HCT116 (cell line): Measurements from ENCODE around the gene SPINT2. TPM values are rescaled to one million over a fixed set of nuclear protein-coding genes. Genes with fewer than 3 reads are reported as not detected.

Experiments
- ATAC-seq: fragments of 200-7000 bp; cut with Tn5 transposase; 2 replicates; pipeline ENCODE4 v1.9.1; 2020; ENCODE audit warnings: mild to moderate bottlenecking, moderate library complexity
- BruUV-seq: library from RNA; stranded (reverse); fragments of 400-500 nt; replicated peaks from 2 replicates; lab custom pipeline; 2021; lab: Mats Ljungman, UMichigan
- CTCF ChIA-PET: fragments of 300-600 bp; sonication (Branson Sonifier 250); formaldehyde crosslinking; loops from one replicate; lab custom pipeline; 2021; ENCODE audit warnings: antibody characterized with exemption; lab: Charles Lee
- POLR2A ChIA-PET: fragments of 300-600, 350-600 bp; sonication (Branson Sonifier 250); formaldehyde crosslinking; loops from one replicate; lab custom pipeline; 2021; ENCODE audit warnings: antibody characterized with exemption; lab: Charles Lee
- RAD21 ChIA-PET, 2 experiments: fragments of 300-600 bp; sonication (Branson Sonifier 250); formaldehyde crosslinking; loops; one replicate each; lab custom pipeline; 2023; ENCODE audit warnings: low total read pairs in 2 of 2; ENCODE audit not compliant: uncharacterized antibody in 2 of 2, unreplicated experiment in 2 of 2, low non-redundant PET in 1 of 2; lab: Charles Lee
- DNase-seq: peaks from one replicate; pipeline ENCODE4 v3.0.0-alpha.2; 2010; ENCODE audit warnings: low read depth, low spot score
- H2AFZ ChIP-seq: fragments of 200-600 bp; shearing (Covaris generic), sonication (generic); 2 replicates; pipeline ENCODE4 v1.6.1; 2017; ENCODE audit warnings: low read depth, mixed run types, mixed read lengths, antibody characterized with exemption, low read length; ENCODE audit not compliant: poor library complexity, severe bottlenecking
- H3K27ac ChIP-seq: 2 replicates; pipeline ENCODE4 v1.5.1; 2012; ENCODE audit warnings: low read depth, low read length
- H3K27me3 ChIP-seq: fragments of 200-600 bp; sonication (generic); 2 replicates; pipeline ENCODE4 v1.6.1; 2016; ENCODE audit warnings: mixed run types, low read length, mixed read lengths; ENCODE audit not compliant: insufficient read depth
- H3K36me3 ChIP-seq, 2 experiments: fragments of 200-500 bp in 1 of 2; fragments of 200-600 bp in 1 of 2; sonication (Bioruptor generic) in 1 of 2; sonication (generic) in 1 of 2; 2 replicates each; pipeline versions ENCODE4 v1.5.1 to v1.6.1; 2014 to 2016; ENCODE audit warnings: low read length in 2 of 2, inconsistent platforms in 1 of 2, mixed read lengths in 1 of 2, mixed run types in 1 of 2; ENCODE audit not compliant: insufficient read depth in 2 of 2, control insufficient read depth in 1 of 2
- H3K4me1 ChIP-seq, 2 experiments: fragments of 200-600 bp in 1 of 2; sonication (generic) in 1 of 2; 2 replicates each; pipeline versions ENCODE4 v1.5.1 to v1.6.1; 2012 to 2017; ENCODE audit warnings: low read length in 2 of 2, inconsistent platforms in 1 of 2, mild to moderate bottlenecking in 1 of 2, mixed read lengths in 1 of 2, mixed run types in 1 of 2, moderate library complexity in 1 of 2; ENCODE audit not compliant: insufficient read depth in 2 of 2, control insufficient read depth in 1 of 2
- H3K4me2 ChIP-seq: fragments of 200-600 bp; sonication (generic); 2 replicates; pipeline ENCODE4 v1.6.1; 2017; ENCODE audit warnings: mixed run types, low read length, mixed read lengths
- H3K4me3 ChIP-seq, 2 experiments: fragments of 200-600 bp in 1 of 2; sonication (generic) in 1 of 2; replicated peaks in 1 of 2; 2 replicates each; pipeline ENCODE4 v1.5.1; 2011 to 2016; ENCODE audit warnings: low read length in 2 of 2, control low read depth in 1 of 2, low read depth in 1 of 2, mild to moderate bottlenecking in 1 of 2, mixed read lengths in 1 of 2, mixed run types in 1 of 2
- H3K79me2 ChIP-seq: fragments of 200-600 bp; sonication (generic); 2 replicates; pipeline ENCODE4 v1.6.1; 2017; ENCODE audit warnings: mild to moderate bottlenecking, mixed run types, low read length, moderate library complexity, mixed read lengths; ENCODE audit not compliant: insufficient read depth
- H3K9ac ChIP-seq: fragments of 200-600 bp; sonication (generic); 2 replicates; pipeline ENCODE4 v1.6.1; 2016; ENCODE audit warnings: low read length, mixed read lengths
- H3K9me2 ChIP-seq: fragments of 200-600 bp; sonication (generic), shearing (Covaris generic); 2 replicates; pipeline ENCODE4 v1.6.1; 2017; ENCODE audit warnings: mixed run types, mild to moderate bottlenecking, moderate library complexity; ENCODE audit not compliant: insufficient read depth
- H3K9me3 ChIP-seq, 2 experiments: fragments of 200-500 bp in 1 of 2; fragments of 200-600 bp in 1 of 2; sonication (Bioruptor generic) in 1 of 2; sonication (generic) in 1 of 2; 2 replicates each; pipeline ENCODE4 v1.6.1; 2014 to 2017; ENCODE audit warnings: low read length in 2 of 2, mixed read lengths in 2 of 2, inconsistent platforms in 1 of 2, low read depth in 1 of 2, mild to moderate bottlenecking in 1 of 2, mixed run types in 1 of 2, moderate library complexity in 1 of 2; ENCODE audit not compliant: control insufficient read depth in 1 of 2, insufficient read depth in 1 of 2
- H4K20me1 ChIP-seq: fragments of 200-600 bp; sonication (generic), shearing (Covaris generic); 2 replicates; pipeline ENCODE4 v1.6.1; 2017; ENCODE audit warnings: mixed run types, mild to moderate bottlenecking, moderate library complexity; ENCODE audit not compliant: insufficient read depth
- CEBPB ChIP-seq: IDR thresholded peaks from 2 replicates; pipeline ENCODE4 v1.6.1; 2012; ENCODE audit warnings: low read depth
- ELF1 ChIP-seq: IDR thresholded peaks from 2 replicates; pipeline ENCODE4 v1.6.1; 2012; ENCODE audit warnings: low read depth, borderline replicate concordance
- EZH2 ChIP-seq: fragments of 200-600 bp; sonication (generic); IDR thresholded peaks from 2 replicates; pipeline ENCODE4 v1.6.1; 2017; ENCODE audit warnings: antibody characterized with exemption, mixed run types
- EZH2phosphoT487 ChIP-seq: fragments of 200-600 bp; IDR thresholded peaks from 2 replicates; pipeline ENCODE4 v1.6.1; 2018; ENCODE audit warnings: antibody characterized with exemption, borderline replicate concordance
- RAD21 ChIP-seq: IDR thresholded peaks from 2 replicates; pipeline ENCODE4 v1.6.1; 2012; ENCODE audit warnings: low read depth, mild to moderate bottlenecking
- SP1 ChIP-seq: IDR thresholded peaks from 2 replicates; pipeline ENCODE4 v1.6.1; 2012; ENCODE audit warnings: low read depth
- YY1 ChIP-seq: IDR thresholded peaks from 2 replicates; pipeline ENCODE4 v1.6.1; 2011; ENCODE audit warnings: low read length, low read depth, moderate library complexity, mild to moderate bottlenecking; ENCODE audit not compliant: insufficient replicate concordance; ENCODE audit errors: extremely low read depth
- ZNF274 ChIP-seq: fragments of 200-500 bp; sonication (Bioruptor generic); IDR thresholded peaks from 2 replicates; pipeline ENCODE4 v1.6.1; 2014; ENCODE audit warnings: mild to moderate bottlenecking, low read depth, low read length, inconsistent platforms
- intact Hi-C: fragments of 100-400 bp; cut with micrococcal nuclease; formaldehyde crosslinking; loops from 2 replicates; pipeline ENCODE4 v1.10.0; 2022
- total RNA-seq: library from RNA; stranded (reverse); gene quantifications from one replicate; pipeline ENCODE4 v1.2.1, GENCODE V29; 2021; ENCODE audit not compliant: unreplicated experiment
- TF ChIP-seq, protein P1 (sequence below): IDR thresholded peaks from 2 replicates; pipeline ENCODE4 v1.6.1; 2012; ENCODE audit warnings: low read depth
- TF ChIP-seq, protein P2 (sequence below), 3 experiments: fragments of 200-600 bp in 1 of 3; sonication (generic) in 1 of 3; IDR thresholded peaks in 2 of 3; conservative IDR thresholded peaks in 1 of 3; 2 replicates each; pipeline ENCODE4 v1.5.1; 2012 to 2017; ENCODE audit warnings: low read depth in 2 of 3, low read length in 2 of 3, antibody characterized with exemption in 1 of 3, borderline replicate concordance in 1 of 3, control low read depth in 1 of 3, mild to moderate bottlenecking in 1 of 3, mixed read lengths in 1 of 3, mixed run types in 1 of 3, moderate library complexity in 1 of 3; ENCODE audit not compliant: insufficient read depth in 1 of 3
- TF ChIP-seq, protein P3 (sequence below): IDR thresholded peaks from 2 replicates; pipeline ENCODE4 v1.6.1; 2012
- TF ChIP-seq, protein P4 (sequence below): IDR thresholded peaks from 2 replicates; pipeline ENCODE4 v1.6.1; 2011; ENCODE audit warnings: mild to moderate bottlenecking, low read length, moderate library complexity; ENCODE audit not compliant: insufficient replicate concordance; ENCODE audit errors: extremely low read depth

Gene SPINT2
- total RNA-seq, 1 experiment from 2014 or later = 500 TPM

DNA sequence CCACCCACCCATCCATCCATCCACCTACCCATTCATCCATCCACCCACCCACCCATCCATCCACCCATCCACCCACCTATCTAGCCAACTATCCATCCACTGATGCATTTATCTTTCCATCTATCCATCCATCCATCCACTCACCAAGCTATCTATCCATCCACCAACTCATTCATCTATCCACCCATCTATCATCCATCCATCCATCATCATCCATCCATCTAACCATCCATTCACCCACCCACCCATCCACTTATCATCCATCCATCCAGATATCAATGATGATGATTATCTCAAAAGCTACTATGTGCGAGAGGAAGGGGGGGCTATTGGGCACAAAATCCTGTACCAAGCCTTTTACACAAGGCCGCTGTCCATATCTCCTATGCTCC, 45.9 kb downstream of the SPINT2 start:
- no peaks in the 10 kb centered on the region for H3K9me2 ChIP-seq
- no peak overlapping the region for H3K27ac ChIP-seq
- no peak overlapping the region for H3K4me3 ChIP-seq
- intact Hi-C loops = no loop called here
- DNase-seq (no peak), ATAC-seq (no peak)
- no peak overlapping the region for H3K9ac ChIP-seq
- no peak overlapping the region for H3K4me2 ChIP-seq
- peaks cover 9 to 15% of the 10 kb centered on the region in 2 experiments for H3K4me1 ChIP-seq
- ChIA-PET CTCF (no interaction called here), RAD21 (no interaction called here), POLR2A (interaction anchor here (1.3 kb wide), 1 partner anchor 45 kb away, joined by 3 read pairs; no protein-coding TSS in a partner anchor)
- H2AFZ ChIP-seq = no peak overlapping the region
- H3K79me2 ChIP-seq = peaks cover 19% of the 10 kb centered on the region; the same call in 1 of the 2 replicates
- no peaks in the 10 kb centered on the region for H4K20me1 ChIP-seq
- no peaks in the 10 kb centered on the region for H3K9me3 ChIP-seq
- H3K36me3 ChIP-seq = peaks cover 10% of the 10 kb centered on the region in 2 experiments; a peak in 3 of 4 replicates
- no TSS peak for BruUV-seq
- TF ChIP-seq, protein P1, sequence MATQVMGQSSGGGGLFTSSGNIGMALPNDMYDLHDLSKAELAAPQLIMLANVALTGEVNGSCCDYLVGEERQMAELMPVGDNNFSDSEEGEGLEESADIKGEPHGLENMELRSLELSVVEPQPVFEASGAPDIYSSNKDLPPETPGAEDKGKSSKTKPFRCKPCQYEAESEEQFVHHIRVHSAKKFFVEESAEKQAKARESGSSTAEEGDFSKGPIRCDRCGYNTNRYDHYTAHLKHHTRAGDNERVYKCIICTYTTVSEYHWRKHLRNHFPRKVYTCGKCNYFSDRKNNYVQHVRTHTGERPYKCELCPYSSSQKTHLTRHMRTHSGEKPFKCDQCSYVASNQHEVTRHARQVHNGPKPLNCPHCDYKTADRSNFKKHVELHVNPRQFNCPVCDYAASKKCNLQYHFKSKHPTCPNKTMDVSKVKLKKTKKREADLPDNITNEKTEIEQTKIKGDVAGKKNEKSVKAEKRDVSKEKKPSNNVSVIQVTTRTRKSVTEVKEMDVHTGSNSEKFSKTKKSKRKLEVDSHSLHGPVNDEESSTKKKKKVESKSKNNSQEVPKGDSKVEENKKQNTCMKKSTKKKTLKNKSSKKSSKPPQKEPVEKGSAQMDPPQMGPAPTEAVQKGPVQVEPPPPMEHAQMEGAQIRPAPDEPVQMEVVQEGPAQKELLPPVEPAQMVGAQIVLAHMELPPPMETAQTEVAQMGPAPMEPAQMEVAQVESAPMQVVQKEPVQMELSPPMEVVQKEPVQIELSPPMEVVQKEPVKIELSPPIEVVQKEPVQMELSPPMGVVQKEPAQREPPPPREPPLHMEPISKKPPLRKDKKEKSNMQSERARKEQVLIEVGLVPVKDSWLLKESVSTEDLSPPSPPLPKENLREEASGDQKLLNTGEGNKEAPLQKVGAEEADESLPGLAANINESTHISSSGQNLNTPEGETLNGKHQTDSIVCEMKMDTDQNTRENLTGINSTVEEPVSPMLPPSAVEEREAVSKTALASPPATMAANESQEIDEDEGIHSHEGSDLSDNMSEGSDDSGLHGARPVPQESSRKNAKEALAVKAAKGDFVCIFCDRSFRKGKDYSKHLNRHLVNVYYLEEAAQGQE = no peak
- TF ChIP-seq CEBPB (no peak), SP1 (no peak), EZH2phosphoT487 (no peak), YY1 (no peak), ZNF274 (no peak), EZH2 (no peak), RAD21 (no peak), ELF1 (no peak)
- TF ChIP-seq, protein P2, sequence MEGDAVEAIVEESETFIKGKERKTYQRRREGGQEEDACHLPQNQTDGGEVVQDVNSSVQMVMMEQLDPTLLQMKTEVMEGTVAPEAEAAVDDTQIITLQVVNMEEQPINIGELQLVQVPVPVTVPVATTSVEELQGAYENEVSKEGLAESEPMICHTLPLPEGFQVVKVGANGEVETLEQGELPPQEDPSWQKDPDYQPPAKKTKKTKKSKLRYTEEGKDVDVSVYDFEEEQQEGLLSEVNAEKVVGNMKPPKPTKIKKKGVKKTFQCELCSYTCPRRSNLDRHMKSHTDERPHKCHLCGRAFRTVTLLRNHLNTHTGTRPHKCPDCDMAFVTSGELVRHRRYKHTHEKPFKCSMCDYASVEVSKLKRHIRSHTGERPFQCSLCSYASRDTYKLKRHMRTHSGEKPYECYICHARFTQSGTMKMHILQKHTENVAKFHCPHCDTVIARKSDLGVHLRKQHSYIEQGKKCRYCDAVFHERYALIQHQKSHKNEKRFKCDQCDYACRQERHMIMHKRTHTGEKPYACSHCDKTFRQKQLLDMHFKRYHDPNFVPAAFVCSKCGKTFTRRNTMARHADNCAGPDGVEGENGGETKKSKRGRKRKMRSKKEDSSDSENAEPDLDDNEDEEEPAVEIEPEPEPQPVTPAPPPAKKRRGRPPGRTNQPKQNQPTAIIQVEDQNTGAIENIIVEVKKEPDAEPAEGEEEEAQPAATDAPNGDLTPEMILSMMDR (IDR thresholded peaks at IDR 0.05 in 2 of 3, conservative IDR thresholded peaks at IDR 0.05 in 1 of 3; ENCODE audit: borderline replicate concordance in 1 of 3, insufficient read depth in 1 of 3, low read depth in 2 of 3, low read length in 2 of 3) = no peak
- TF ChIP-seq, protein P3, sequence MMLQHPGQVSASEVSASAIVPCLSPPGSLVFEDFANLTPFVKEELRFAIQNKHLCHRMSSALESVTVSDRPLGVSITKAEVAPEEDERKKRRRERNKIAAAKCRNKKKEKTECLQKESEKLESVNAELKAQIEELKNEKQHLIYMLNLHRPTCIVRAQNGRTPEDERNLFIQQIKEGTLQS = no peak
- TF ChIP-seq, protein P4, sequence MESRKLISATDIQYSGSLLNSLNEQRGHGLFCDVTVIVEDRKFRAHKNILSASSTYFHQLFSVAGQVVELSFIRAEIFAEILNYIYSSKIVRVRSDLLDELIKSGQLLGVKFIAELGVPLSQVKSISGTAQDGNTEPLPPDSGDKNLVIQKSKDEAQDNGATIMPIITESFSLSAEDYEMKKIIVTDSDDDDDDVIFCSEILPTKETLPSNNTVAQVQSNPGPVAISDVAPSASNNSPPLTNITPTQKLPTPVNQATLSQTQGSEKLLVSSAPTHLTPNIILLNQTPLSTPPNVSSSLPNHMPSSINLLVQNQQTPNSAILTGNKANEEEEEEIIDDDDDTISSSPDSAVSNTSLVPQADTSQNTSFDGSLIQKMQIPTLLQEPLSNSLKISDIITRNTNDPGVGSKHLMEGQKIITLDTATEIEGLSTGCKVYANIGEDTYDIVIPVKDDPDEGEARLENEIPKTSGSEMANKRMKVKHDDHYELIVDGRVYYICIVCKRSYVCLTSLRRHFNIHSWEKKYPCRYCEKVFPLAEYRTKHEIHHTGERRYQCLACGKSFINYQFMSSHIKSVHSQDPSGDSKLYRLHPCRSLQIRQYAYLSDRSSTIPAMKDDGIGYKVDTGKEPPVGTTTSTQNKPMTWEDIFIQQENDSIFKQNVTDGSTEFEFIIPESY = no peak
- H3K27me3 ChIP-seq = no peaks in the 10 kb centered on the region
